ENCODE data around the gene ELANE. TPM values are rescaled to one million over a fixed set of nuclear protein-coding genes. Genes with fewer than 3 reads are reported as not detected.

The ELANE gene
- total and polyA plus RNA-seq, 9 of the 15 experiments (the other 6 are each of a cell fraction or from before 2014, with no cell fraction given) = not detected

DNA sequence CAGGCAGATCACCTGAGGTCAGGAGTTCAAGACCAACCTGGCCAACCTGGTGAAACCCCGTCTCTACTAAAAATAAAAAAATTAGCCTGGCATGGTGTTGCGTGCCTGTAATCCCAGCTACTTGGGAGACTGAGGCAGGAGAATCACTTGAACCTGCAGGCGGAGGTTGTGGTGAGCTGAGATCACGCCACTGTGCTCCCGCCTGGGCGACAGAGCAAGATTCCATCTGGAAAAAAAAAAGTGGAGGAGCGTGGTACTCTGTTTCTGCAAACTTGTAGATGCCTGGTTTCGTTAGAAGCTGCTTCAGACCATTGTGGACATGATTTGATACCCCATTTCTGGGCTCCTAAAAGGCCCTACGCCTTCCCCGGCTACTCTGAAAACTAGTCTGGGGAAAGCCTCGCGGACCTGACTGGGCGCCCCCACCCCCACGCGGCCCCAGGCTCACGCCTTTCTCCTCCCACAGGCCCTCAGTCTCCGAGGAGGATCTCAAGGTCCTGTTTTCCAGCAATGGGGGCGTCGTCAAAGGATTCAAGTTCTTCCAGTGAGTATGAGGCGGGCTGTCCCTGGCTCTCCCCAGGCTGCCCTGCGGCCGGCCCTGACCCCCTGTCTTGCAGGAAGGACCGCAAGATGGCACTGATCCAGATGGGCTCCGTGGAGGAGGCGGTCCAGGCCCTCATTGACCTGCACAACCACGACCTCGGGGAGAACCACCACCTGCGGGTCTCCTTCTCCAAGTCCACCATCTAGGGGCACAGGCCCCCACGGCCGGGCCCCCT is 41.8 kb upstream of the ELANE start (continued):
- TF ChIP-seq NFE2 (IDR thresholded peaks at IDR 0.05; ENCODE audit: low read depth) = no peak
- TF ChIP-seq CCNT2 (IDR thresholded peaks at IDR 0.05; ENCODE audit: borderline replicate concordance, extremely low read depth, insufficient read length, low read depth, low read length) = peak; percentile 5
- no peak for TF ChIP-seq SRSF9 (IDR thresholded peaks at IDR 0.05; ENCODE audit: borderline replicate concordance, low read depth, low read length)
- peak; percentile 56 for TF ChIP-seq RBFOX2 (IDR thresholded peaks at IDR 0.05; ENCODE audit: low read depth, low read length)
- peak; percentile 48 for TF ChIP-seq POLR2G (IDR thresholded peaks at IDR 0.05; ENCODE audit: low read depth, low read length)
- peak; percentile 10 for TF ChIP-seq ZFP36 (IDR thresholded peaks at IDR 0.05; ENCODE audit: low read depth, low read length, partially characterized antibody)
- no peak for TF ChIP-seq GTF2A2 (tag; IDR thresholded peaks at IDR 0.05)
- no peak for TF ChIP-seq ZNF143 (CRISPR knock-in tag; IDR thresholded peaks at IDR 0.05)
- no peak for TF ChIP-seq ETV6 (IDR thresholded peaks at IDR 0.05; ENCODE audit: borderline replicate concordance in 1 of 2, low read depth in 2 of 2, low read length in 1 of 2)
- no peak for TF ChIP-seq ETV6 (CRISPR knock-in tag; IDR thresholded peaks at IDR 0.05; ENCODE audit: borderline replicate concordance)
